ENCODE data around the gene STX5.

The STX5 gene

GRCh38 chr11:62757846-62758788, 73.7 kb downstream of the STX5 start:
- no peak overlapping the region for H3K4me3 ChIP-seq
- H3K27ac ChIP-seq: no peak overlapping the region
- no peaks in the 10 kb centered on the region for H3K9me3 ChIP-seq (ENCODE audit: low read depth, low read length)
- H3K9ac ChIP-seq (ENCODE audit: insufficient read length): no peak overlapping the region
- DNase-seq (ENCODE audit: low read depth, low spot score): no peak
- peaks cover 5% of the 10 kb centered on the region; the same call in 1 of the 2 replicates for H3K36me3 ChIP-seq (ENCODE audit: insufficient read depth, low read length)
- TF ChIP-seq FOXP2 (optimal IDR thresholded peaks at IDR 0.05; ENCODE audit: control extremely low read depth, extremely low read length, insufficient read depth) (no peak), EZH2 (IDR thresholded peaks at IDR 0.05) (no peak), POLR2AphosphoS5 (IDR thresholded peaks at IDR 0.05; ENCODE audit: borderline replicate concordance, low read depth, low read length) (no peak)
